HL-60 (cell line): ENCODE data around the gene APOC4.

Source experiments
- GABPA ChIP-seq: IDR thresholded peaks from 2 replicates; pipeline ENCODE4 v1.6.1; 2012; ENCODE audit warnings: low read depth
- POLR2AphosphoS5 ChIP-seq: IDR thresholded peaks from 2 replicates; pipeline ENCODE4 v1.6.1; 2012; ENCODE audit warnings: low read depth
- TF ChIP-seq, protein P1 (sequence below): IDR thresholded peaks from 2 replicates; pipeline ENCODE4 v1.6.1; 2012; ENCODE audit warnings: low read depth; ENCODE audit not compliant: insufficient replicate concordance
- TF ChIP-seq, protein P2 (sequence below): IDR thresholded peaks from one replicate; pipeline ENCODE4 v1.5.1; 2011; ENCODE audit warnings: low read length, control low read depth, inconsistent platforms; ENCODE audit not compliant: insufficient read depth

DNA sequence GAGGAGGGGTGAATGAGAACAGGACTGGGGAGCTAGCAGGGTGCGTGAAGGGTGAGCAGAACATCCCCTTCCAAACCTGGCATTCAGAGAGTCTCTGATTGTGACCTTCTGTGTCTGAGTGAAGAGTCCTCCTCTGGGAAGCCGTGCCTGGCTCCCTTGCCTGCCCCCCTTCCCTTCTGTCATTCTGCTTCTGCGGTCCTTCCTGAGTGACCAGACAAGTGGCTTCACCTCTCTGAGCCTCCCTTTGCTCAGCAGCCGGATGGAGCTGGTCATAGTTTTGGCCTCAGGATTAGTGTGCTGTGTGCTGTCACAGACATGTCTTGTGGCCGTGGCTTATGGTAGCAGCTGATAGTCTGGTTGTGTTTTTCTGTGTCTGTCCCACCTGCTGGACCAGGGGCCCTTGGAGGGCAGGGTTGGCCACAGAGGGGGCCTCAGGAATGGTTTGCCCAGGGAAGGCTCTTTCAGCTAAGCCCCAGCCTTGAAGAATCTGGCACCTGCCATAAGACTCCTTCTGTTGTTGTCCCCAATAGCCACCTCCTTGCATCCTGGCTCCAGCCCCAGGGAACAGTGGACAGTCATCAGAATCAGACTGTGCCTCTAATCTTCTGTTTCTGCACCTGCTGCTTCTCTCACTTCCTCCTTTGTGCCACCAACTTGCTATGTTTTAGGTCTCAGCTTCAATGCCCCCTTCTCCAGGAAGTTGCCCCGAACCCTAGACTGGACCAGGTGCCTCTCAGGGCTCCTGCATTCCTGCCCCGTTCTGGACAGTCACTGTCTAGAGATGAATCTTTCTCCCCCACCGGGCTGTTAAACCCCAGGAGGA is 19.1 kb downstream of the APOC4 start:
- TF ChIP-seq, protein P1, sequence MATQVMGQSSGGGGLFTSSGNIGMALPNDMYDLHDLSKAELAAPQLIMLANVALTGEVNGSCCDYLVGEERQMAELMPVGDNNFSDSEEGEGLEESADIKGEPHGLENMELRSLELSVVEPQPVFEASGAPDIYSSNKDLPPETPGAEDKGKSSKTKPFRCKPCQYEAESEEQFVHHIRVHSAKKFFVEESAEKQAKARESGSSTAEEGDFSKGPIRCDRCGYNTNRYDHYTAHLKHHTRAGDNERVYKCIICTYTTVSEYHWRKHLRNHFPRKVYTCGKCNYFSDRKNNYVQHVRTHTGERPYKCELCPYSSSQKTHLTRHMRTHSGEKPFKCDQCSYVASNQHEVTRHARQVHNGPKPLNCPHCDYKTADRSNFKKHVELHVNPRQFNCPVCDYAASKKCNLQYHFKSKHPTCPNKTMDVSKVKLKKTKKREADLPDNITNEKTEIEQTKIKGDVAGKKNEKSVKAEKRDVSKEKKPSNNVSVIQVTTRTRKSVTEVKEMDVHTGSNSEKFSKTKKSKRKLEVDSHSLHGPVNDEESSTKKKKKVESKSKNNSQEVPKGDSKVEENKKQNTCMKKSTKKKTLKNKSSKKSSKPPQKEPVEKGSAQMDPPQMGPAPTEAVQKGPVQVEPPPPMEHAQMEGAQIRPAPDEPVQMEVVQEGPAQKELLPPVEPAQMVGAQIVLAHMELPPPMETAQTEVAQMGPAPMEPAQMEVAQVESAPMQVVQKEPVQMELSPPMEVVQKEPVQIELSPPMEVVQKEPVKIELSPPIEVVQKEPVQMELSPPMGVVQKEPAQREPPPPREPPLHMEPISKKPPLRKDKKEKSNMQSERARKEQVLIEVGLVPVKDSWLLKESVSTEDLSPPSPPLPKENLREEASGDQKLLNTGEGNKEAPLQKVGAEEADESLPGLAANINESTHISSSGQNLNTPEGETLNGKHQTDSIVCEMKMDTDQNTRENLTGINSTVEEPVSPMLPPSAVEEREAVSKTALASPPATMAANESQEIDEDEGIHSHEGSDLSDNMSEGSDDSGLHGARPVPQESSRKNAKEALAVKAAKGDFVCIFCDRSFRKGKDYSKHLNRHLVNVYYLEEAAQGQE: no peak
- TF ChIP-seq POLR2AphosphoS5: no peak
- TF ChIP-seq, protein P2, sequence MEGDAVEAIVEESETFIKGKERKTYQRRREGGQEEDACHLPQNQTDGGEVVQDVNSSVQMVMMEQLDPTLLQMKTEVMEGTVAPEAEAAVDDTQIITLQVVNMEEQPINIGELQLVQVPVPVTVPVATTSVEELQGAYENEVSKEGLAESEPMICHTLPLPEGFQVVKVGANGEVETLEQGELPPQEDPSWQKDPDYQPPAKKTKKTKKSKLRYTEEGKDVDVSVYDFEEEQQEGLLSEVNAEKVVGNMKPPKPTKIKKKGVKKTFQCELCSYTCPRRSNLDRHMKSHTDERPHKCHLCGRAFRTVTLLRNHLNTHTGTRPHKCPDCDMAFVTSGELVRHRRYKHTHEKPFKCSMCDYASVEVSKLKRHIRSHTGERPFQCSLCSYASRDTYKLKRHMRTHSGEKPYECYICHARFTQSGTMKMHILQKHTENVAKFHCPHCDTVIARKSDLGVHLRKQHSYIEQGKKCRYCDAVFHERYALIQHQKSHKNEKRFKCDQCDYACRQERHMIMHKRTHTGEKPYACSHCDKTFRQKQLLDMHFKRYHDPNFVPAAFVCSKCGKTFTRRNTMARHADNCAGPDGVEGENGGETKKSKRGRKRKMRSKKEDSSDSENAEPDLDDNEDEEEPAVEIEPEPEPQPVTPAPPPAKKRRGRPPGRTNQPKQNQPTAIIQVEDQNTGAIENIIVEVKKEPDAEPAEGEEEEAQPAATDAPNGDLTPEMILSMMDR: no peak
- TF ChIP-seq GABPA: no peak
